Hematopoietic multipotent progenitor cell treated with erythropoietin and hydrocortisone succinate and interleukin-3 and kit ligand, for 17 days (in vitro differentiated cells): ENCODE results near the gene ATP5F1C.
"Not testable (repeated sequence)": the region's sequence is repeated elsewhere in the genome, so short reads cannot be mapped to it uniquely, and the experiment has no call there.

ENCODE experiments used
- DNase-seq: peaks from one replicate; pipeline ENCODE4 v3.0.0-alpha.2; 2015; ENCODE audit warnings: low spot score

The ATP5F1C gene

GRCh38 chr10:7787857-7788638 is at the start of gene ATP5F1C, which contains the start of gene KIN:
TSS of gene ATP5F1C (plus strand) at chr10:7788177. CDS start at chr10:7788208, 31 bp downstream.
TSS of gene KIN (minus strand) at chr10:7787993. CDS start at chr10:7787933, 60 bp downstream.
- peak; percentile 98 for DNase-seq

- DNase-seq = no peak
These were observed 49.2 kb upstream of the ATP5F1C start for GRCh38 chr10:7738536-7739407.

- DNase-seq = no peak
These were observed 43.7 kb upstream of the ATP5F1C start for GRCh38 chr10:7744307-7744706.

- not testable (repeated sequence) for DNase-seq
These were observed 39.3 kb upstream of the ATP5F1C start for GRCh38 chr10:7748637-7749036.

GRCh38 chr10:7750222-7750621 is 37.8 kb upstream of the ATP5F1C start:
- DNase-seq = no peak

GRCh38 chr10:7752251-7752650 is 35.7 kb upstream of the ATP5F1C start:
- DNase-seq = no peak

GRCh38 chr10:7755103-7755502 is 32.9 kb upstream of the ATP5F1C start:
- no peak for DNase-seq

- peak; percentile 39 for DNase-seq
These were observed 31.5 kb upstream of the ATP5F1C start for GRCh38 chr10:7756360-7756992.

GRCh38 chr10:7763929-7764328 is 24.0 kb upstream of the ATP5F1C start:
- no peak for DNase-seq

- no peak for DNase-seq
These were observed 21.7 kb upstream of the ATP5F1C start for GRCh38 chr10:7766241-7766640.

GRCh38 chr10:7767209-7767608 is 20.8 kb upstream of the ATP5F1C start:
- no peak for DNase-seq

- no peak for DNase-seq
These were observed 19.6 kb upstream of the ATP5F1C start for GRCh38 chr10:7768417-7768816.

GRCh38 chr10:7773845-7774801 is 13.9 kb upstream of the ATP5F1C start:
- no peak for DNase-seq

GRCh38 chr10:7776777-7777176 is 11.2 kb upstream of the ATP5F1C start:
- DNase-seq = no peak

- not testable (repeated sequence) for DNase-seq
These were observed 5.8 kb upstream of the ATP5F1C start for GRCh38 chr10:7782194-7782593.

- DNase-seq = no peak
These were observed 1.5 kb upstream of the ATP5F1C start for GRCh38 chr10:7786430-7786829.

GRCh38 chr10:7787150-7787856 is 674 bp upstream of the ATP5F1C start:
- DNase-seq = peak; percentile 36

GRCh38 chr10:7788639-7789286 is 786 bp downstream of the ATP5F1C start:
- DNase-seq = peak; percentile 24

GRCh38 chr10:7789390-7789789 is 1.4 kb downstream of the ATP5F1C start:
- DNase-seq = peak; percentile 66

GRCh38 chr10:7792541-7792940 is 4.6 kb downstream of the ATP5F1C start:
- no peak for DNase-seq
